Measurements from ENCODE around the gene TBC1D8B. TPM values are rescaled to one million over a fixed set of nuclear protein-coding genes. Genes with fewer than 3 reads are reported as not detected.
"Not testable (repeated sequence)": the region's sequence is repeated elsewhere in the genome, so short reads cannot be mapped to it uniquely, and the experiment has no call there.

TBC1D8B gene
- polyA plus RNA-seq, 1 donor, result 17.2 TPM

GRCh38 chrX:106811131-106811910, 8.8 kb downstream of the TBC1D8B start:
- no peaks in the 10 kb centered on the region for H3K9me3 ChIP-seq (ENCODE audit: control insufficient read depth, low read depth, low read length)
- H3K4me1 ChIP-seq (ENCODE audit: control insufficient read depth, insufficient read depth, low read length), result no peaks in the 10 kb centered on the region
- no peak overlapping the region for H3K4me3 ChIP-seq (ENCODE audit: low read length)
- no peaks in the 10 kb centered on the region for H3K36me3 ChIP-seq (ENCODE audit: control insufficient read depth, insufficient read depth, low read length)
- DNase-seq, result no peak
- H3K27ac ChIP-seq (ENCODE audit: low read length), result no peak overlapping the region
- no CpG with 5 or more reads among the region's 7 CpGs for WGBS (ENCODE audit: insufficient coverage, low lambda C conversion rate)
- H3K27me3 ChIP-seq (ENCODE audit: control insufficient read depth, insufficient read depth, low read length), result no peaks in the 10 kb centered on the region

- not testable (repeated sequence) for H3K36me3 ChIP-seq (ENCODE audit: control insufficient read depth, insufficient read depth, low read length); H3K4me1 ChIP-seq (ENCODE audit: control insufficient read depth, insufficient read depth, low read length); H3K27ac ChIP-seq (ENCODE audit: low read length); H3K27me3 ChIP-seq (ENCODE audit: control insufficient read depth, insufficient read depth, low read length); DNase-seq; H3K9me3 ChIP-seq (ENCODE audit: control insufficient read depth, low read depth, low read length); H3K4me3 ChIP-seq (ENCODE audit: low read length)
- no CpG with 5 or more reads among the region's 5 CpGs for WGBS (ENCODE audit: insufficient coverage, low lambda C conversion rate)
Measured at GRCh38 chrX:106812930-106813329, 10.5 kb downstream of the TBC1D8B start.

GRCh38 chrX:106814093-106814492, 11.6 kb downstream of the TBC1D8B start:
- H3K27ac ChIP-seq (ENCODE audit: low read length); H3K27me3 ChIP-seq (ENCODE audit: control insufficient read depth, insufficient read depth, low read length); H3K4me3 ChIP-seq (ENCODE audit: low read length); H3K9me3 ChIP-seq (ENCODE audit: control insufficient read depth, low read depth, low read length); H3K4me1 ChIP-seq (ENCODE audit: control insufficient read depth, insufficient read depth, low read length); H3K36me3 ChIP-seq (ENCODE audit: control insufficient read depth, insufficient read depth, low read length); DNase-seq: not testable (repeated sequence)
- WGBS (ENCODE audit: insufficient coverage, low lambda C conversion rate), result no CpG with 5 or more reads among the region's 3 CpGs

GRCh38 chrX:106862972-106863688, 60.7 kb downstream of the TBC1D8B start:
- Histone ChIP-seq H3K4me1 (ENCODE audit: control insufficient read depth, insufficient read depth, low read length) (no peaks in the 10 kb centered on the region), H3K4me3 (ENCODE audit: low read length) (no peak overlapping the region), H3K36me3 (ENCODE audit: control insufficient read depth, insufficient read depth, low read length) (peaks cover 2% of the 10 kb centered on the region), H3K9me3 (ENCODE audit: control insufficient read depth, low read depth, low read length) (no peaks in the 10 kb centered on the region), H3K27ac (ENCODE audit: low read length) (no peak overlapping the region), H3K27me3 (ENCODE audit: control insufficient read depth, insufficient read depth, low read length) (no peaks in the 10 kb centered on the region)
- DNase-seq, result peak; percentile 9
- no CpG with 5 or more reads among the region's 13 CpGs for WGBS (ENCODE audit: insufficient coverage, low lambda C conversion rate)

- WGBS (ENCODE audit: insufficient coverage, low lambda C conversion rate), result no CpG with 5 or more reads among the region's 9 CpGs
- no peaks in the 10 kb centered on the region for H3K9me3 ChIP-seq (ENCODE audit: control insufficient read depth, low read depth, low read length)
- peaks cover 2% of the 10 kb centered on the region for H3K36me3 ChIP-seq (ENCODE audit: control insufficient read depth, insufficient read depth, low read length)
- H3K4me3 ChIP-seq (ENCODE audit: low read length), result no peak overlapping the region
- DNase-seq, result no peak
- no peaks in the 10 kb centered on the region for H3K4me1 ChIP-seq (ENCODE audit: control insufficient read depth, insufficient read depth, low read length)
- no peak overlapping the region for H3K27ac ChIP-seq (ENCODE audit: low read length)
- no peaks in the 10 kb centered on the region for H3K27me3 ChIP-seq (ENCODE audit: control insufficient read depth, insufficient read depth, low read length)
Measured at GRCh38 chrX:106863697-106864096, 61.2 kb downstream of the TBC1D8B start.

GRCh38 chrX:106872796-106873195, 70.3 kb downstream of the TBC1D8B start:
- not testable (repeated sequence) for H3K36me3 ChIP-seq (ENCODE audit: control insufficient read depth, insufficient read depth, low read length); DNase-seq; H3K4me3 ChIP-seq (ENCODE audit: low read length); H3K27me3 ChIP-seq (ENCODE audit: control insufficient read depth, insufficient read depth, low read length); H3K9me3 ChIP-seq (ENCODE audit: control insufficient read depth, low read depth, low read length); H3K27ac ChIP-seq (ENCODE audit: low read length); H3K4me1 ChIP-seq (ENCODE audit: control insufficient read depth, insufficient read depth, low read length)
- no CpG with 5 or more reads among the region's 2 CpGs for WGBS (ENCODE audit: insufficient coverage, low lambda C conversion rate)

- no CpG with 5 or more reads among the region's 2 CpGs for WGBS (ENCODE audit: insufficient coverage, low lambda C conversion rate)
- no peaks in the 10 kb centered on the region for H3K9me3 ChIP-seq (ENCODE audit: control insufficient read depth, low read depth, low read length)
- no peak for DNase-seq
Measured at GRCh38 chrX:106874075-106874474, 71.6 kb downstream of the TBC1D8B start.

GRCh38 chrX:106875151-106875550, 72.7 kb downstream of the TBC1D8B start:
- H3K27ac ChIP-seq (ENCODE audit: low read length), result no peak overlapping the region
- DNase-seq, result no peak

More at GRCh38 chrX:106874075-106874474, 71.6 kb downstream of the TBC1D8B start:
- no peaks in the 10 kb centered on the region for H3K4me1 ChIP-seq (ENCODE audit: control insufficient read depth, insufficient read depth, low read length)
- no peak overlapping the region for H3K4me3 ChIP-seq (ENCODE audit: low read length)
- peaks cover 7% of the 10 kb centered on the region for H3K36me3 ChIP-seq (ENCODE audit: control insufficient read depth, insufficient read depth, low read length)
- H3K27me3 ChIP-seq (ENCODE audit: control insufficient read depth, insufficient read depth, low read length), result no peaks in the 10 kb centered on the region
- H3K27ac ChIP-seq (ENCODE audit: low read length), result no peak overlapping the region

GRCh38 chrX:106889468-106889867, 87.0 kb downstream of the TBC1D8B start:
- Histone ChIP-seq H3K9me3 (ENCODE audit: control insufficient read depth, low read depth, low read length) (no peaks in the 10 kb centered on the region), H3K4me1 (ENCODE audit: control insufficient read depth, insufficient read depth, low read length) (no peaks in the 10 kb centered on the region), H3K27me3 (ENCODE audit: control insufficient read depth, insufficient read depth, low read length) (no peaks in the 10 kb centered on the region), H3K36me3 (ENCODE audit: control insufficient read depth, insufficient read depth, low read length) (no peaks in the 10 kb centered on the region), H3K4me3 (ENCODE audit: low read length) (no peak overlapping the region), H3K27ac (ENCODE audit: low read length) (no peak overlapping the region)
- WGBS (ENCODE audit: insufficient coverage, low lambda C conversion rate), result no CpG with 5 or more reads among the region's 1 CpG
- DNase-seq, result no peak

More at GRCh38 chrX:106875151-106875550, 72.7 kb downstream of the TBC1D8B start:
- Histone ChIP-seq H3K9me3 (ENCODE audit: control insufficient read depth, low read depth, low read length) (no peaks in the 10 kb centered on the region), H3K36me3 (ENCODE audit: control insufficient read depth, insufficient read depth, low read length) (peaks cover 7% of the 10 kb centered on the region), H3K4me3 (ENCODE audit: low read length) (no peak overlapping the region), H3K4me1 (ENCODE audit: control insufficient read depth, insufficient read depth, low read length) (no peaks in the 10 kb centered on the region), H3K27me3 (ENCODE audit: control insufficient read depth, insufficient read depth, low read length) (no peaks in the 10 kb centered on the region)
- WGBS (ENCODE audit: insufficient coverage, low lambda C conversion rate), result no CpG with 5 or more reads among the region's 1 CpG

GRCh38 chrX:106891762-106892460, 89.4 kb downstream of the TBC1D8B start:
- Histone ChIP-seq H3K4me1 (ENCODE audit: control insufficient read depth, insufficient read depth, low read length) (peaks cover 3% of the 10 kb centered on the region), H3K36me3 (ENCODE audit: control insufficient read depth, insufficient read depth, low read length) (no peaks in the 10 kb centered on the region), H3K4me3 (ENCODE audit: low read length) (no peak overlapping the region), H3K27ac (ENCODE audit: low read length) (no peak overlapping the region), H3K9me3 (ENCODE audit: control insufficient read depth, low read depth, low read length) (no peaks in the 10 kb centered on the region), H3K27me3 (ENCODE audit: control insufficient read depth, insufficient read depth, low read length) (no peaks in the 10 kb centered on the region)
- DNase-seq, result no peak
- WGBS (ENCODE audit: insufficient coverage, low lambda C conversion rate), result no CpG with 5 or more reads among the region's 7 CpGs
